DOHH2 (cell line): ENCODE data around the gene GAS1.

ENCODE experiments used
- H3F3A ChIP-seq: fragments of 200-600 bp; sonication (generic), shearing (Covaris generic); 2 replicates; pipeline ENCODE4 v1.6.0; 2016; ENCODE audit warnings: antibody characterized with exemption, mild to moderate bottlenecking; ENCODE audit not compliant: control insufficient read depth, insufficient read depth
- H3K27ac ChIP-seq: fragments of 200-600 bp; sonication (generic); 2 replicates; pipeline ENCODE4 v1.5.1; 2014; ENCODE audit warnings: low read depth, mild to moderate bottlenecking, low read length, moderate library complexity
- H3K27me3 ChIP-seq: fragments of 200-600 bp; sonication (generic); 2 replicates; pipeline ENCODE4 v1.6.1; 2014; ENCODE audit warnings: mild to moderate bottlenecking, low read length, mixed read lengths; ENCODE audit not compliant: control insufficient read depth
- H3K36me3 ChIP-seq: fragments of 200-600 bp; sonication (generic); 2 replicates; pipeline ENCODE4 v1.6.1; 2014; ENCODE audit warnings: mild to moderate bottlenecking, low read length, moderate library complexity, mixed read lengths; ENCODE audit not compliant: control insufficient read depth
- H3K4me1 ChIP-seq: fragments of 200-600 bp; sonication (generic); 2 replicates; pipeline ENCODE4 v1.6.1; 2014; ENCODE audit warnings: mild to moderate bottlenecking, low read length, mixed read lengths; ENCODE audit not compliant: control insufficient read depth
- H3K4me2 ChIP-seq: fragments of 200-600 bp; sonication (generic); 2 replicates; pipeline ENCODE4 v1.6.0; 2014; ENCODE audit warnings: mild to moderate bottlenecking, low read length, moderate library complexity
- H3K4me3 ChIP-seq: fragments of 200-600 bp; sonication (generic); 2 replicates; pipeline ENCODE4 v1.5.1; 2014; ENCODE audit warnings: mild to moderate bottlenecking, low read length, mixed read lengths
- H3K79me2 ChIP-seq: fragments of 200-600 bp; sonication (generic); 2 replicates; pipeline ENCODE4 v1.6.1; 2014; ENCODE audit warnings: mild to moderate bottlenecking, low read length, mixed read lengths; ENCODE audit not compliant: control insufficient read depth
- H3K9me2 ChIP-seq: fragments of 200-600 bp; sonication (generic); replicated peaks from 2 replicates; pipeline ENCODE4 v1.6.1; 2014; ENCODE audit warnings: mild to moderate bottlenecking, low read length, mixed read lengths; ENCODE audit not compliant: control insufficient read depth
- H3K9me3 ChIP-seq: fragments of 200-600 bp; sonication (generic); 2 replicates; pipeline ENCODE4 v1.6.1; 2014; ENCODE audit warnings: antibody characterized with exemption, low read length, mixed read lengths; ENCODE audit not compliant: control insufficient read depth, insufficient read depth
- H4K20me1 ChIP-seq: fragments of 200-600 bp; sonication (generic); 2 replicates; pipeline ENCODE4 v1.6.0; 2014; ENCODE audit warnings: low read depth, mild to moderate bottlenecking, antibody characterized with exemption, low read length, moderate library complexity; ENCODE audit not compliant: control insufficient read depth, insufficient read depth
- CTCF ChIP-seq: fragments of 200-600 bp; sonication (generic); IDR thresholded peaks from one replicate; pipeline ENCODE4 v1.5.1; 2014; ENCODE audit warnings: antibody characterized with exemption, mild to moderate bottlenecking, low read depth, low read length; ENCODE audit not compliant: poor library complexity, severe bottlenecking
- EZH2phosphoT487 ChIP-seq: fragments of 200-600 bp; sonication (generic); IDR thresholded peaks from 2 replicates; pipeline ENCODE4 v1.6.1; 2017; ENCODE audit warnings: borderline replicate concordance, mild to moderate bottlenecking, antibody characterized with exemption, low read length, moderate library complexity, mixed read lengths

The GAS1 gene

DNA sequence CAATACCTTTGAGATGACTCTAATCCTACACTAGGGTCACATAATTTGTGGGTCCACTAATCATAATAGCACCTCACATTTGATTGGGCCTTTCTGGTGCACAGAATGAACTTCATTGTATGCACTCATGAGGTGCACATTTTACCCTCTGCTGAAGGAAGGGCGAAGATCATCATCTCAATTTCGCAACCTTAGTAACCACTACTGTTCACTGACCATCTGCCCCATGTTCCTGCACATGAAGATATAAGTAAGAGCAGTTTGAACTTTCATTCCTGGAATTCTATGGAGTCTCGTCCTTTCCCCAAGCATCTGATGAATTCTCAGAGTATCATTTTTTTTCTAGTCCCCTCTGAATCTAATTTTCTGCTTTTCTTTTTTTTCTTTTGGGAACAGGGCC, 21.2 kb downstream of the GAS1 start:
- no peak overlapping the region for H3K4me2 ChIP-seq
- no peaks in the 10 kb centered on the region for H3K36me3 ChIP-seq
- no peaks in the 10 kb centered on the region for H3K27me3 ChIP-seq
- H3K27ac ChIP-seq, result no peak overlapping the region
- no peaks in the 10 kb centered on the region for H3F3A ChIP-seq
- TF ChIP-seq CTCF (no peak), EZH2phosphoT487 (no peak)
- no peaks in the 10 kb centered on the region for H3K4me1 ChIP-seq
- no peaks in the 10 kb centered on the region for H3K79me2 ChIP-seq
- no peaks in the 10 kb centered on the region for H4K20me1 ChIP-seq
- no peaks in the 10 kb centered on the region for H3K9me2 ChIP-seq
- no peaks in the 10 kb centered on the region for H3K9me3 ChIP-seq
- H3K4me3 ChIP-seq, result no peak overlapping the region

- Histone ChIP-seq H3K4me1 (no peaks in the 10 kb centered on the region), H3K27me3 (no peaks in the 10 kb centered on the region), H3K9me2 (no peaks in the 10 kb centered on the region), H3K9me3 (no peaks in the 10 kb centered on the region), H3K27ac (no peak overlapping the region), H3F3A (no peaks in the 10 kb centered on the region), H3K36me3 (no peaks in the 10 kb centered on the region), H4K20me1 (no peaks in the 10 kb centered on the region), H3K4me3 (no peak overlapping the region), H3K79me2 (no peaks in the 10 kb centered on the region), H3K4me2 (no peak overlapping the region)
- no peak for TF ChIP-seq CTCF
- TF ChIP-seq EZH2phosphoT487, result no peak
These were observed 21.6 kb downstream of the GAS1 start for GRCh38 chr9:86925686-86926085.

GRCh38 chr9:86924206-86924605, 23.1 kb downstream of the GAS1 start:
- Histone ChIP-seq H3F3A (no peaks in the 10 kb centered on the region), H3K36me3 (no peaks in the 10 kb centered on the region), H3K4me2 (no peak overlapping the region), H3K4me3 (no peak overlapping the region), H3K9me2 (no peaks in the 10 kb centered on the region), H3K79me2 (no peaks in the 10 kb centered on the region), H3K27ac (no peak overlapping the region), H3K9me3 (no peaks in the 10 kb centered on the region), H3K27me3 (no peaks in the 10 kb centered on the region), H4K20me1 (no peaks in the 10 kb centered on the region), H3K4me1 (no peaks in the 10 kb centered on the region)
- TF ChIP-seq CTCF (no peak), EZH2phosphoT487 (no peak)
